Prostate gland (tissue), 2 donors: ENCODE results near the gene TPM2. TPM values are rescaled to one million over a fixed set of nuclear protein-coding genes. Genes with fewer than 3 reads are reported as not detected.

Experiments used
- DNase-seq: peaks from one replicate; pipeline ENCODE4 v3.0.0-alpha.2; 2019; ENCODE audit warnings: low spot score
- H3K27ac ChIP-seq, 2 donors: fragments of 200-600 bp; sonication (generic); 2 replicates each; pipeline ENCODE4 v1.5.1; 2017 to 2019
- H3K27me3 ChIP-seq: fragments of 200-600 bp; sonication (generic); replicated peaks from 2 replicates; pipeline ENCODE4 v1.5.1; 2019; ENCODE audit not compliant: insufficient read depth
- H3K36me3 ChIP-seq, 2 donors: fragments of 200-600 bp; sonication (generic); 1 replicate in 1 of 2; 2 replicates in 1 of 2; pipeline versions ENCODE4 v1.5.1 to v1.8.1; 2017 to 2019
- H3K4me1 ChIP-seq: fragments of 200-600 bp; sonication (generic); replicated peaks from 2 replicates; pipeline ENCODE4 v1.5.1; 2019
- H3K4me3 ChIP-seq, 2 donors: fragments of 200-600 bp; sonication (generic); 2 replicates each; pipeline ENCODE4 v1.5.1; 2017 to 2019
- H3K9me3 ChIP-seq: fragments of 200-600 bp; sonication (generic); 2 replicates; pipeline ENCODE4 v1.5.1; 2017
- POLR2A ChIP-seq: fragments of 450-650 bp; IDR thresholded peaks from one replicate; pipeline ENCODE4 v1.6.1; 2016; ENCODE audit warnings: antibody characterized with exemption, mild to moderate bottlenecking
- POLR2AphosphoS5 ChIP-seq: sonication (generic); formaldehyde crosslinking; IDR thresholded peaks from one replicate; pipeline ENCODE4 v1.6.1; 2017; ENCODE audit warnings: antibody characterized with exemption
- WGBS: methylation state at CpG from one replicate; pipeline ENCODE4 v1.1.5; 2018; 5-methylcytosine and 5-hydroxymethylcytosine counted together
- intact Hi-C: fragments of 100-400 bp; cut with DNase I; formaldehyde crosslinking; loops from one replicate; pipeline ENCODE4 v1.14.2; 2022
- total RNA-seq, 2 donors: library from RNA; depleted of rRNA; stranded (reverse); fragments of >200 nt; gene quantifications; one replicate each; pipeline ENCODE4 v1.1.0, GENCODE V29; 2016
- TF ChIP-seq, protein P1 (sequence below), 4 experiments: fragments of 200-600 bp in 2 of 4; fragments of 450-650 bp in 2 of 4; sonication (generic) in 2 of 4; IDR thresholded peaks; 1 replicate in 3 of 4; 2 replicates in 1 of 4; pipeline ENCODE4 v1.5.1; 2016 to 2019; ENCODE audit warnings: antibody characterized with exemption in 4 of 4, mild to moderate bottlenecking in 2 of 4, moderate library complexity in 2 of 4

Gene TPM2
- total RNA-seq, 2 donors from 2014 or later = 1,037 to 1,042 TPM

DNA sequence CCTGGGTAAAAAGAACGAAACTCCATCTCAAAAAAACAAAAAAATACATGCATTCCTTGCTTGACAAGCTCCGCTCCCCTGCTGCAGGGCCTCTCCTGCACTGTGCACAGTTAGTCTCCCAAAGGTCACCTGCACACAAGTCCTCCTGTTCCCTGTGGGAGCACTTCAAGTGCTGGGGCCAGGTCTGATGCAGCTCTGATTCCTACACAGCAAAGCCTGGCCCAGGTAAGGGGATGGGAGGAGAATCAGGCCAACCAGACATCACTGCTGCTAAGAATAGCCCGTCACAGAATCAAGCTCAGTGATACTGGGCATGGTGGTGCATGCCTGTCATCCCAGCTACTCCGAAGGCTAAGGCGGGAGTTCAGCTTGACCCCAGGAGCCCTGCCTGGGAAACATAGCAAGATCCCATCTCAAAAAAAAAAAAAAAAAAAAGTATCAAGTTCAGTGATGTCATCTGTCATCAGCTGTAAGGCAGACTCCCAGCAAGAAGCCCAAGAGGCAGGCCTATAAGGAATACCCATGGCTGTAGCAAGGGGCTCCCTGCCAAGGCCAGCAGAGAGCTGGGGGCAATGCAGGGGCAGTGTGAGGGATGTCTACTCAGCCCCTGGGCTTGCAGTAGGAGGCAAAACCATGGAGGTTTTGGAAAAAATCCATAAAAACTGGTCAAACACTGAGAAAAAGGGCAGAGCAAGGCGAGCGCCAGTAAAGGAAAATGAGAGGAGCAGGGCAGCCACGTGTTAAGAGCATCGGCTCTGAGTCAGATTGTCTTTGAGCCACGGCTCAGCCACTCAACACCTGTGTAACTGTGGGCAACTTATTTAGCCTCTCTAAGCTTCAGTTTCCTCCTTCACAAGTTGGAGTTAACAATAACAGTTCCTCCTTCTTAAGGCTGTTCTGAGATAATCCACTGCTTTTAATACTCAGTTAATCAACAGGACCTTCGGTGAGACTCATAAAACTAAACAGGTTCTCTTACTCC, 3.2 kb downstream of the TPM2 start:
- intact Hi-C loops = no loop called here
- H3K4me1 ChIP-seq = no peaks in the 10 kb centered on the region
- DNase-seq = no peak

DNA sequence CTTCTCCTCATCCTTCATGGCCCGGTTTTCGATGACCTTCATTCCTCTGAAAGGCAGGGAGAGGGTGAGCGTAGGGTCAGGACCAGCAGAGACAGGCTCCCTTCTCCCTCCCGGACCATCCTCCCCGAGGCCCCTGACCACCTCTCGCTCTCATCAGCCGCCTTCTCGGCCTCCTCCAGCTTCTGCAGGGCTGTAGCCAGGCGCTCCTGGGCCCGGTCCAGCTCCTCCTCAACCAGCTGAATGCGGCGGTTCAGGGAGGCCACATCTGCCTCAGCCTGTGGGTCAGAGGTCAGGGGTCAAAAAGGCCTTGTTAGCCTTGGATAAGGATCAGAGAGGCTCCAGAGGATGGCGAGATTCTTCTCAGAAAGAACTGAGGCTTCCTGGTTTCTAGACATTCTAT, 4.2 kb downstream of the TPM2 start:
- Histone ChIP-seq H3K27ac (peak overlapping the region; percentile 40 to 90), H3K36me3 (no peaks in the 10 kb centered on the region), H3K9me3 (no peaks in the 10 kb centered on the region), H3K4me3 (peak overlapping the region in 1 of 2 donors; percentile 8), H3K27me3 (no peaks in the 10 kb centered on the region), H3K4me1 (no peaks in the 10 kb centered on the region)
- DNase-seq = no peak
- intact Hi-C loops = no loop called here
- TF ChIP-seq, protein P1, sequence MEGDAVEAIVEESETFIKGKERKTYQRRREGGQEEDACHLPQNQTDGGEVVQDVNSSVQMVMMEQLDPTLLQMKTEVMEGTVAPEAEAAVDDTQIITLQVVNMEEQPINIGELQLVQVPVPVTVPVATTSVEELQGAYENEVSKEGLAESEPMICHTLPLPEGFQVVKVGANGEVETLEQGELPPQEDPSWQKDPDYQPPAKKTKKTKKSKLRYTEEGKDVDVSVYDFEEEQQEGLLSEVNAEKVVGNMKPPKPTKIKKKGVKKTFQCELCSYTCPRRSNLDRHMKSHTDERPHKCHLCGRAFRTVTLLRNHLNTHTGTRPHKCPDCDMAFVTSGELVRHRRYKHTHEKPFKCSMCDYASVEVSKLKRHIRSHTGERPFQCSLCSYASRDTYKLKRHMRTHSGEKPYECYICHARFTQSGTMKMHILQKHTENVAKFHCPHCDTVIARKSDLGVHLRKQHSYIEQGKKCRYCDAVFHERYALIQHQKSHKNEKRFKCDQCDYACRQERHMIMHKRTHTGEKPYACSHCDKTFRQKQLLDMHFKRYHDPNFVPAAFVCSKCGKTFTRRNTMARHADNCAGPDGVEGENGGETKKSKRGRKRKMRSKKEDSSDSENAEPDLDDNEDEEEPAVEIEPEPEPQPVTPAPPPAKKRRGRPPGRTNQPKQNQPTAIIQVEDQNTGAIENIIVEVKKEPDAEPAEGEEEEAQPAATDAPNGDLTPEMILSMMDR (IDR thresholded peaks at IDR 0.05) = no peak
- no peak for TF ChIP-seq POLR2AphosphoS5
- TF ChIP-seq POLR2A = no peak
- 62% methylated on average over 13 of the region's 13 CpGs for WGBS

More for the DNA sequence above, 3.2 kb downstream of the TPM2 start:
- no peaks in the 10 kb centered on the region for H3K27me3 ChIP-seq
- peak overlapping the region; percentile 90 to 92 for H3K27ac ChIP-seq
- H3K36me3 ChIP-seq = no peaks in the 10 kb centered on the region
- TF ChIP-seq POLR2A (no peak), POLR2AphosphoS5 (no peak)
- TF ChIP-seq, protein P1 (IDR thresholded peaks at IDR 0.05) = no peak
- H3K9me3 ChIP-seq = no peaks in the 10 kb centered on the region
- peak overlapping the region; percentile 12 to 76 for H3K4me3 ChIP-seq
- WGBS = 51% methylated on average over 11 of the region's 11 CpGs

DNA sequence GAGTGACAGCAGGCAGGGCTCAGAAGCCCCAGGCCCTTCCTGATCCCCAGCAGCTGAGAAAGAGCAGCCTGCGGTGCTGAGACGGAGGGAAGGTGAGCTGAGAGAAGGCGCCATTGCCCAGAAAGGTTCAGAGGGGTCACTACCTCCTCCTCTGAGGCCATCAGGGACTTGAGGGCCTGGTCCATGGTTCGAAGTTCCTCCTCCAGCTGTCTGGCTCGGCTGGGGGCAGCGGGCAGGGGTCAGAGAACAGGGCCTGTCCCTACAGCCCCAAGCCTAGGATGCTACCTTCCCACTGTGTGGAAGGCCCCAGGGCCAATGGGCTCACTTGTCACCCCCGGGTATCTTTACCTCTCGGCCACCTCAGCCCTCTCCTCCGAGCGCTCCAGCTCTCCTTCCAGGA, 4.8 kb downstream of the TPM2 start:
- Histone ChIP-seq H3K27me3 (no peaks in the 10 kb centered on the region), H3K4me3 (peak overlapping the region; percentile 8 to 12), H3K4me1 (no peaks in the 10 kb centered on the region), H3K9me3 (no peaks in the 10 kb centered on the region), H3K36me3 (no peaks in the 10 kb centered on the region), H3K27ac (peak overlapping the region in 1 of 2 donors; percentile 53)
- intact Hi-C loops = no loop called here
- no peak for DNase-seq
- 59% methylated on average over 6 of the region's 10 CpGs for WGBS
- no peak for TF ChIP-seq POLR2A
- TF ChIP-seq, protein P1 (IDR thresholded peaks at IDR 0.05) = no peak
- TF ChIP-seq POLR2AphosphoS5 = no peak

DNA sequence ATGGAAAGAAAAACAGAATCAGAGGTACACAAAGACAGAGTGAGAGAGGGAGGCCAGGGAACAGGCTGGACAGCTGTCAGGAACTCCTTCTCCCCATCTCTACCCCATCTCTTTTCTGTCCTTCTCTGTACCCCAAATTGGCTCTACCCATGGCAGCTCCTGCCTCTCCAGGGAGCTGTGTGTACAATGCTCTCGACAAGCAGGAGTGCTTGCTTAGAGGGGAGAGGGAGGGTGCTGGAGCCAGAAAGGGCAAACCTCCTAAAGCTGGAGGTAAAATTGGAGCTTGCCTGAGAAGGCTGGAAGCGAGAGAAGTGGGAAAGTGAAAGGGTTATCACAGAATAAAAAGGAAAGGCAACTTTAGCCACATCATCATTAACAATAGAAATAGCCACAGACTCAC, 6.4 kb downstream of the TPM2 start:
- 66% methylated on average over 2 of the region's 2 CpGs for WGBS
- H3K27ac ChIP-seq = no peak overlapping the region
- no peaks in the 10 kb centered on the region for H3K9me3 ChIP-seq
- no peaks in the 10 kb centered on the region for H3K36me3 ChIP-seq
- intact Hi-C loops = no loop called here
- TF ChIP-seq POLR2A = no peak
- TF ChIP-seq, protein P1 (IDR thresholded peaks at IDR 0.05) = no peak
- no peak for TF ChIP-seq POLR2AphosphoS5
- H3K27me3 ChIP-seq = no peaks in the 10 kb centered on the region
- H3K4me3 ChIP-seq = no peak overlapping the region
- no peaks in the 10 kb centered on the region for H3K4me1 ChIP-seq
- no peak for DNase-seq
